ENCODE results near the gene KLHL26.

Gene KLHL26

DNA sequence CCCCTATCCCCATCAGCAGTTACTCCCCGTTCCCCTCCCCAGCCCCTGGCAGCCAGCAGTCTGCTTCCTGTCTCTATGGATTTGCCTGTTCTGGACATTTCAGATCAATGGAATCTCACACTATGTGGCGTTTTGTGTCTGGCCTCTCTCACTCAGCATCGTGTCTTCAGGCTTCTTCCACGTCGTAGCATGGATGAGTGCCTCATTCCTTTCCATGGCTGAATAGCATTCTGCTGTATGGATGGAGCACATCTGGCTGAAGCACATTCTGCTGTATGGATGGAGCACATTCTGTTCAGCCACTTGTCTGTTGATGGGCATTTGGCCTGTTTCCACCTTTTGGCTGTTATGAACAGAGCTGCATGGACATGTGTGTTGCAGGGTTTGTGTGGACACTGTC is 76.2 kb downstream of the KLHL26 start:
- Histone ChIP-seq H3K4me2 (ENCODE audit: low read depth, low read length, poor library complexity, severe bottlenecking) (no peak overlapping the region), H2AFZ (ENCODE audit: low read length) (no peak overlapping the region), H3K9me2 (replicated peaks; ENCODE audit: low read depth, low read length) (no peaks in the 10 kb centered on the region), H3K4me1 (ENCODE audit: insufficient read depth, low read length, poor library complexity, severe bottlenecking) (peaks cover 14% of the 10 kb centered on the region), H3K9ac (ENCODE audit: low read depth, low read length, poor library complexity, severe bottlenecking) (no peak overlapping the region), H3K79me2 (ENCODE audit: insufficient read depth, low read length) (peaks cover 34% of the 10 kb centered on the region), H3K27me3 (ENCODE audit: insufficient read depth, low read length, poor library complexity, severe bottlenecking) (no peaks in the 10 kb centered on the region), H3K36me3 (ENCODE audit: insufficient read depth, low read length) (no peaks in the 10 kb centered on the region), H4K20me1 (ENCODE audit: insufficient read depth, low read length, poor library complexity, severe bottlenecking) (no peaks in the 10 kb centered on the region), H3K4me3 (ENCODE audit: low read length, poor library complexity, severe bottlenecking) (no peak overlapping the region), H3K9me3 (ENCODE audit: insufficient read depth, low read depth, low read length) (no peaks in the 10 kb centered on the region), H3F3A (ENCODE audit: low read depth) (no peaks in the 10 kb centered on the region)
- TF ChIP-seq EZH2phosphoT487 (IDR thresholded peaks at IDR 0.05; ENCODE audit: borderline replicate concordance) (no peak), CTCF (conservative IDR thresholded peaks at IDR 0.05; ENCODE audit: low read length) (no peak)

DNA sequence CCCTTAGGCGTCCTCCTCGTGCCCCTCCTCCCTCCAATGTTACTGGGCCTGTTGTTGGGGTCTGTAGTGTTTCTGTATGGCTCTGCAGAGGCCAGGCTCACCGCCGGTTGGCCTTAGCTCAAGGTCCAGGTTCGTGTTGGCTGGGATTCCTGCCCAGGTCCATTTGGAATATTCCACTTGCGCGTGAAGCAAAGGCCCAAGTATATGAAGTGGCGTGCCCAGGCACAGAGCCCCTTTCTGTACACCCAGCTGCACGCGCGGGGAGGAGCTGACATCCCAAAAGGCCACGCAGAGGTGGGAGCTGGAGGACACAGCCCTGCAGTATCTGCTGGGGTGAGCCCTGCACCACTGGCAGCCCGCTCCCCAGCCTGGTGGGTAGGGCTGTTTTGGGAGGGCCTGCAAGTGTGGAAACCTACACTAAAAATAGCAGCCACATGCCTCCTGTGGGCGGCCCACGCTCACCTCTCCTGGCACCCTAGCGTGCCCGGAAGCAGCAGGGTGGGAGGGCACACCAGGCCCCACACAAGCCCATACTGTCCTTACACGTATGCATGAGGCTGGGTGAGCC is 76.8 kb downstream of the KLHL26 start:
- Histone ChIP-seq H4K20me1 (ENCODE audit: insufficient read depth, low read length, poor library complexity, severe bottlenecking) (no peaks in the 10 kb centered on the region), H3K4me1 (ENCODE audit: insufficient read depth, low read length, poor library complexity, severe bottlenecking) (peaks cover 16% of the 10 kb centered on the region), H3K9ac (ENCODE audit: low read depth, low read length, poor library complexity, severe bottlenecking) (no peak overlapping the region), H3K79me2 (ENCODE audit: insufficient read depth, low read length) (peaks cover 28% of the 10 kb centered on the region; the same call in 1 of the 2 replicates), H3K36me3 (ENCODE audit: insufficient read depth, low read length) (no peaks in the 10 kb centered on the region), H3K4me3 (ENCODE audit: low read length, poor library complexity, severe bottlenecking) (no peak overlapping the region), H3K9me3 (ENCODE audit: insufficient read depth, low read depth, low read length) (no peaks in the 10 kb centered on the region), H3F3A (ENCODE audit: low read depth) (no peaks in the 10 kb centered on the region), H3K9me2 (replicated peaks; ENCODE audit: low read depth, low read length) (no peaks in the 10 kb centered on the region), H2AFZ (ENCODE audit: low read length) (no peak overlapping the region), H3K4me2 (ENCODE audit: low read depth, low read length, poor library complexity, severe bottlenecking) (no peak overlapping the region), H3K27me3 (ENCODE audit: insufficient read depth, low read length, poor library complexity, severe bottlenecking) (no peaks in the 10 kb centered on the region)
- no peak for TF ChIP-seq CTCF (conservative IDR thresholded peaks at IDR 0.05; ENCODE audit: low read length)
- no peak for TF ChIP-seq EZH2phosphoT487 (IDR thresholded peaks at IDR 0.05; ENCODE audit: borderline replicate concordance)

- H3K4me2 ChIP-seq (ENCODE audit: low read depth, low read length, poor library complexity, severe bottlenecking) = no peak overlapping the region
- no peaks in the 10 kb centered on the region for H3K27me3 ChIP-seq (ENCODE audit: insufficient read depth, low read length, poor library complexity, severe bottlenecking)
- H3K79me2 ChIP-seq (ENCODE audit: insufficient read depth, low read length) = peaks cover 16% of the 10 kb centered on the region; the same call in 1 of the 2 replicates
- no peaks in the 10 kb centered on the region for H3K9me2 ChIP-seq (replicated peaks; ENCODE audit: low read depth, low read length)
- no peaks in the 10 kb centered on the region for H4K20me1 ChIP-seq (ENCODE audit: insufficient read depth, low read length, poor library complexity, severe bottlenecking)
- H3F3A ChIP-seq (ENCODE audit: low read depth) = no peaks in the 10 kb centered on the region
- no peak overlapping the region for H2AFZ ChIP-seq (ENCODE audit: low read length)
- no peak overlapping the region for H3K4me3 ChIP-seq (ENCODE audit: low read length, poor library complexity, severe bottlenecking)
- no peaks in the 10 kb centered on the region for H3K36me3 ChIP-seq (ENCODE audit: insufficient read depth, low read length)
- H3K4me1 ChIP-seq (ENCODE audit: insufficient read depth, low read length, poor library complexity, severe bottlenecking) = peaks cover 16% of the 10 kb centered on the region
- H3K9me3 ChIP-seq (ENCODE audit: insufficient read depth, low read depth, low read length) = no peaks in the 10 kb centered on the region
- TF ChIP-seq CTCF (conservative IDR thresholded peaks at IDR 0.05; ENCODE audit: low read length) (no peak), EZH2phosphoT487 (IDR thresholded peaks at IDR 0.05; ENCODE audit: borderline replicate concordance) (no peak)
- no peak overlapping the region for H3K9ac ChIP-seq (ENCODE audit: low read depth, low read length, poor library complexity, severe bottlenecking)
Measured at GRCh38 chr19:18715416-18715815, 78.6 kb downstream of the KLHL26 start.

Data from Loucy (cell line).